DOHH2 (cell line): ENCODE measurements around the gene FBLN2.

ENCODE experiments used
- H3F3A ChIP-seq: fragments of 200-600 bp; sonication (generic), shearing (Covaris generic); 2 replicates; pipeline ENCODE4 v1.6.0; 2016; ENCODE audit warnings: antibody characterized with exemption, mild to moderate bottlenecking; ENCODE audit not compliant: control insufficient read depth, insufficient read depth
- H3K27ac ChIP-seq: fragments of 200-600 bp; sonication (generic); 2 replicates; pipeline ENCODE4 v1.5.1; 2014; ENCODE audit warnings: low read depth, mild to moderate bottlenecking, low read length, moderate library complexity
- H3K27me3 ChIP-seq: fragments of 200-600 bp; sonication (generic); 2 replicates; pipeline ENCODE4 v1.6.1; 2014; ENCODE audit warnings: mild to moderate bottlenecking, low read length, mixed read lengths; ENCODE audit not compliant: control insufficient read depth
- H3K36me3 ChIP-seq: fragments of 200-600 bp; sonication (generic); 2 replicates; pipeline ENCODE4 v1.6.1; 2014; ENCODE audit warnings: mild to moderate bottlenecking, low read length, moderate library complexity, mixed read lengths; ENCODE audit not compliant: control insufficient read depth
- H3K4me1 ChIP-seq: fragments of 200-600 bp; sonication (generic); 2 replicates; pipeline ENCODE4 v1.6.1; 2014; ENCODE audit warnings: mild to moderate bottlenecking, low read length, mixed read lengths; ENCODE audit not compliant: control insufficient read depth
- H3K4me2 ChIP-seq: fragments of 200-600 bp; sonication (generic); 2 replicates; pipeline ENCODE4 v1.6.0; 2014; ENCODE audit warnings: mild to moderate bottlenecking, low read length, moderate library complexity
- H3K4me3 ChIP-seq: fragments of 200-600 bp; sonication (generic); 2 replicates; pipeline ENCODE4 v1.5.1; 2014; ENCODE audit warnings: mild to moderate bottlenecking, low read length, mixed read lengths
- H3K79me2 ChIP-seq: fragments of 200-600 bp; sonication (generic); 2 replicates; pipeline ENCODE4 v1.6.1; 2014; ENCODE audit warnings: mild to moderate bottlenecking, low read length, mixed read lengths; ENCODE audit not compliant: control insufficient read depth
- H3K9me2 ChIP-seq: fragments of 200-600 bp; sonication (generic); replicated peaks from 2 replicates; pipeline ENCODE4 v1.6.1; 2014; ENCODE audit warnings: mild to moderate bottlenecking, low read length, mixed read lengths; ENCODE audit not compliant: control insufficient read depth
- H3K9me3 ChIP-seq: fragments of 200-600 bp; sonication (generic); 2 replicates; pipeline ENCODE4 v1.6.1; 2014; ENCODE audit warnings: antibody characterized with exemption, low read length, mixed read lengths; ENCODE audit not compliant: control insufficient read depth, insufficient read depth
- H4K20me1 ChIP-seq: fragments of 200-600 bp; sonication (generic); 2 replicates; pipeline ENCODE4 v1.6.0; 2014; ENCODE audit warnings: low read depth, mild to moderate bottlenecking, antibody characterized with exemption, low read length, moderate library complexity; ENCODE audit not compliant: control insufficient read depth, insufficient read depth
- EZH2phosphoT487 ChIP-seq: fragments of 200-600 bp; sonication (generic); IDR thresholded peaks from 2 replicates; pipeline ENCODE4 v1.6.1; 2017; ENCODE audit warnings: borderline replicate concordance, mild to moderate bottlenecking, antibody characterized with exemption, low read length, moderate library complexity, mixed read lengths
- TF ChIP-seq, protein P1 (sequence below): fragments of 200-600 bp; sonication (generic); IDR thresholded peaks from one replicate; pipeline ENCODE4 v1.5.1; 2014; ENCODE audit warnings: antibody characterized with exemption, mild to moderate bottlenecking, low read depth, low read length; ENCODE audit not compliant: poor library complexity, severe bottlenecking

The FBLN2 gene

GRCh38 chr3:13575459-13576061 is 26.6 kb downstream of the FBLN2 start:
- H4K20me1 ChIP-seq: no peaks in the 10 kb centered on the region
- H3F3A ChIP-seq: no peaks in the 10 kb centered on the region
- TF ChIP-seq EZH2phosphoT487: no peak
- TF ChIP-seq, protein P1, sequence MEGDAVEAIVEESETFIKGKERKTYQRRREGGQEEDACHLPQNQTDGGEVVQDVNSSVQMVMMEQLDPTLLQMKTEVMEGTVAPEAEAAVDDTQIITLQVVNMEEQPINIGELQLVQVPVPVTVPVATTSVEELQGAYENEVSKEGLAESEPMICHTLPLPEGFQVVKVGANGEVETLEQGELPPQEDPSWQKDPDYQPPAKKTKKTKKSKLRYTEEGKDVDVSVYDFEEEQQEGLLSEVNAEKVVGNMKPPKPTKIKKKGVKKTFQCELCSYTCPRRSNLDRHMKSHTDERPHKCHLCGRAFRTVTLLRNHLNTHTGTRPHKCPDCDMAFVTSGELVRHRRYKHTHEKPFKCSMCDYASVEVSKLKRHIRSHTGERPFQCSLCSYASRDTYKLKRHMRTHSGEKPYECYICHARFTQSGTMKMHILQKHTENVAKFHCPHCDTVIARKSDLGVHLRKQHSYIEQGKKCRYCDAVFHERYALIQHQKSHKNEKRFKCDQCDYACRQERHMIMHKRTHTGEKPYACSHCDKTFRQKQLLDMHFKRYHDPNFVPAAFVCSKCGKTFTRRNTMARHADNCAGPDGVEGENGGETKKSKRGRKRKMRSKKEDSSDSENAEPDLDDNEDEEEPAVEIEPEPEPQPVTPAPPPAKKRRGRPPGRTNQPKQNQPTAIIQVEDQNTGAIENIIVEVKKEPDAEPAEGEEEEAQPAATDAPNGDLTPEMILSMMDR: no peak
- H3K4me1 ChIP-seq: no peaks in the 10 kb centered on the region
- H3K79me2 ChIP-seq: no peaks in the 10 kb centered on the region
- H3K9me3 ChIP-seq: no peaks in the 10 kb centered on the region
- H3K9me2 ChIP-seq: no peaks in the 10 kb centered on the region
- no peaks in the 10 kb centered on the region for H3K27me3 ChIP-seq
- no peak overlapping the region for H3K4me3 ChIP-seq
- no peaks in the 10 kb centered on the region for H3K36me3 ChIP-seq
- H3K4me2 ChIP-seq: no peak overlapping the region
- no peak overlapping the region for H3K27ac ChIP-seq

DNA sequence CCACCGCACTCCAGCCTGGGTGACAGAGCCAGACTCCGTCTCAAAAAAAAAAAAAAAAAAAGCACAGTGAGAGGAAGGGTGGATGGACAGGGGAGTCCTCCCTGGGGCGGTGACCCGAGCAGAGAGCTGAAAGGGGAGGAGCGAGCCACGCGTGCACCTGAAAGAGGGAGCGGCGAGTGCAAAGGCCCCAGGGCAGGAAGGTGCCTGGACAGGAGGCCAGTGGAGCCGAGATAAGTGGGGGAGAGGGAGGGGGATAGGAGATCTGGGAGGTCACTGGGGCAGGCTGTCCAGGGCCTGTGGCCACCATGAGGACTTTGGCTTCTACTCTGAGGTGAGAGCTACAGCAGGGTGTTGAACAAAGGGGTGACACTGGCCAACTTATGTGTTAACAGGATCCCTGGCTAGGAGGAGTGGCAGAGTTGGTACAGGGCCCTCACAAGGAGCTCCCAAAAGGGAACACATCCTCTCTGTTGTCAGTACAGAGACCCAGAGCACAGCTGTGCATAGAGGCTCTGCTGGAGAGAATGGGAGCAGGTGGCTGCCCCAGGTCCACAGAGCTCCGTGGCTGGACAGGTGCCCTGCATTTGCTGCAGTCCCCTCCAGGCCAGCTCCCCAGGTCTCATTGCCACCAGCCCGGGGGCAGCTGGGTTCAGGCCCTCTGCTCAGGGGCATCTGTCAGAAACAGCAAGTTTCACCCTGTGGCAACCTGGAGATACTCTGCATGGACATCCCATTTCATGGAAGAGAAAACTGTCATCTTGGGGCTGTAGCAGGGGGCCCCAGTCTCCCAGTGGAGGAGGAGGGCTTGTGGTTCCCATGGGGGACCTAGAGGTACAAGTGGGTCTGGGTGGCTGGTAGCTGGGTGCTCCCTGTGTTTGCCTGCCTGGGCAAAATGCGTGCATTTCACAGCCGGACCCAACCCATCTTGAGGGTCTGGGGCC is 28.5 kb downstream of the FBLN2 start:
- TF ChIP-seq, protein P1: no peak
- no peak for TF ChIP-seq EZH2phosphoT487
- no peak overlapping the region for H3K27ac ChIP-seq
- no peaks in the 10 kb centered on the region for H3K4me1 ChIP-seq
- no peak overlapping the region for H3K4me3 ChIP-seq
- no peak overlapping the region for H3K4me2 ChIP-seq
- H3K9me2 ChIP-seq: no peaks in the 10 kb centered on the region
- no peaks in the 10 kb centered on the region for H4K20me1 ChIP-seq
- H3K27me3 ChIP-seq: no peaks in the 10 kb centered on the region
- no peaks in the 10 kb centered on the region for H3K36me3 ChIP-seq
- H3F3A ChIP-seq: no peaks in the 10 kb centered on the region
- no peaks in the 10 kb centered on the region for H3K9me3 ChIP-seq
- H3K79me2 ChIP-seq: no peaks in the 10 kb centered on the region

DNA sequence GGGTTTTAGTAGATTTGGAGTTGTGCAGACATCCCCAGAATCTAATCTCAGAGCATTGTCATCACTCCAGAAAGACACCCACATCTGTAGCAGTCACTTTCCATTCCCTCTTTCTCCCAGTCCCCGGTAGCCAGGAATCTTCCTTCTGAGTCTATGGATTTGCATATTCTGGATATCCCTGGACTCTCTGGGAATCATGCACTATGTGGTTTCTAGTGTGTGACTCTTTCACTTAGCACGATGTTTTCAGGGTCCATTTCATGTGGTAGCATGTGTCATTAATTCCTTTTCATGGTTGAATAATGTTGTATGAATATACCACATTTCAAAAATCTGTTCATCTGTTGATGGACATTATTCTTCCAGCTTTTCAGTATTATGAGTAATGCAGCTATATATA is 29.3 kb downstream of the FBLN2 start:
- H3K9me2 ChIP-seq: no peaks in the 10 kb centered on the region
- H3K4me3 ChIP-seq: no peak overlapping the region
- H3K27ac ChIP-seq: no peak overlapping the region
- TF ChIP-seq EZH2phosphoT487: no peak
- TF ChIP-seq, protein P1: no peak
- no peak overlapping the region for H3K4me2 ChIP-seq
- H3K27me3 ChIP-seq: no peaks in the 10 kb centered on the region
- no peaks in the 10 kb centered on the region for H4K20me1 ChIP-seq
- H3F3A ChIP-seq: no peaks in the 10 kb centered on the region
- H3K79me2 ChIP-seq: no peaks in the 10 kb centered on the region
- no peaks in the 10 kb centered on the region for H3K9me3 ChIP-seq
- H3K36me3 ChIP-seq: no peaks in the 10 kb centered on the region
- no peaks in the 10 kb centered on the region for H3K4me1 ChIP-seq
